HG03108 (cell line): ENCODE data around the gene CDH6.

ENCODE experiments used
- ATAC-seq: cut with Tn5 transposase; IDR thresholded peaks from one replicate; pipeline ENCODE4 v1.9.1; 2021; ENCODE audit warnings: moderate library complexity; ENCODE audit not compliant: unreplicated experiment

The CDH6 gene

GRCh38 chr5:31365776-31366175 lies 172.3 kb downstream of the CDH6 start:
- ATAC-seq, result no peak

- no peak for ATAC-seq
These were observed 173.5 kb downstream of the CDH6 start for GRCh38 chr5:31366941-31367340.

DNA sequence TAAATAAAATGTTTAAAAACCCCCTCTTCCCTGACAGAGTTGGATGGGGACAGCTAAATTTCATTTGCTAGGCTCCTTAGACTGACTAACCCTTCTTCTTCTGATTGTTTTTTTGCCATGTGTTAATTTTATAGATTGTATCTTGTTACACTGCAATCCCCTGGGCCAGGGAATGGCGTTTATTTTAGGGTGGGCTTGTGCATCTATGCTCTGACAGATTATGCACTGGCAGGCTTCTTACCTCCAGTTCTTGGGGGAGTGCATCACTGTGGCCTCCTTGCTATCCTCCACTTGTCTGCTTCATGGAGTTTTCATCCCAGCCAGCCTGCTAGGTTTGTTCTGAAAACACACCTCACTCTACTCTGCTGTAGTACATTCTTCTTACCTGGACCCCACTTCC lies 178.6 kb downstream of the CDH6 start:
- ATAC-seq, result no peak

DNA sequence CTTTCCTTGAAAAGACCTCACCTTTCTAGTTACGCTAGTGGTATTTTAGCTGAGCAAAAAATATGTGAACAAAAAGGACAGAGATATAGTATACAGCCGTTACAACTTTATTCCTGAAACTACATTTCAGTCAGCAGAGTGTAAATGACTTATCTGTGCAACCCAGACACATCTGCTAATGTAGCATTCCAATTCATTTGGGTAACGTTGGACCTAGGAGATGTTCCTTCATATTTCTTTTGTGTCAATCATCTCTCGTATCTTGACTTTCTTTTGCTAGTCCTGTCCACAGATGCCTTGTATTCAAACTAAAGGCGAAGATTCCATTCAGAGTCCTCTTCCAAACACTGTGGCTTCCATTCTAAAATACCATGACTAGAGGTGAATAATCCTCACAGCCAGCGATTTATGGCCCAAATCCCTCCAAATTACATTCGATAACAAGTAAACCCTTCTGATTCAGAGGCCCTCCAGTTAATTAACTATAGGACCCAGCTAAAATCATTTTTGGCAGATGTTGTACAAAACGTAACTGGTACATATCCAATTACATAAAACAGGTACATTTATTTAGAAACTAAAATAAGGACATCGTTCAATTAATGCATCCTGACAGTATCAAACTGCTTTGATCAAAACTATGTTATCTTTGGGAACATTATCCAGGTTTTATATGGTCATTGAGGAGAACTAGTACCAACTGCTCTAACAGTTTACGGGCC lies 182.7 kb downstream of the CDH6 start:
- ATAC-seq, result no peak

DNA sequence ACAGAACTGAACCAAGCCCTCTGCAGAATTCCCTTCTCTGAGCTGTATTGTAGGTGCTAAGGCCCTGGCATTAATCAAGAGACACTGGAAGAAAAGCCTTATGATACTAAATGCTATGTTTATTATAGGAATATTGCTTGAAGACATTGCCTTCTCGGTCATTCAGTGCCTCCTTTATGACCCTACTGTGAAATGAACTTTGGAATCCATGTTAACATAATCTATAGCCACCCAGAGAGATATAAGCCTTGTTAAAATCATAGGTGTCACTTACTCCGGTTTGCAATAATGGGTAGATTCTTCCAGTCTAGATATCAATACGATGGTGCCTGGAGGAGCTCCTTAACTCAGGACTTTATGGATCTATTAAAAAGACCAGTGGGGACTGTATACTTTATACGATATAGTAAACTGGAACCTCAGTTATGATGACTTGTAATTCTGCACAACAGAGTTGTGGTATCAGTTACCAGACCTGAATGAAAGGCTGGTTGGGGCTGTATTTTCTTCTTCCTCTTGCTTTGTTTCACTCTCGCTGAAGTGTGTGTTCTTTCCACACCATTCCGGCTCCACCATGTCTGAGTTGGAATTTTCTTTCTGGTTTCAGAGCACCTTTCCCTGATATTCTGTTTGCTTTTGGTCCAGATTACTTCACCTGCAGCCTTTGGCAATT lies 183.9 kb downstream of the CDH6 start:
- ATAC-seq, result no peak

GRCh38 chr5:31378136-31378535 lies 184.7 kb downstream of the CDH6 start:
- ATAC-seq, result no peak
